IMR-90 (cell line): Measurements from ENCODE around the gene ZCCHC24. TPM values are rescaled to one million over a fixed set of nuclear protein-coding genes. Genes with fewer than 3 reads are reported as not detected.

ENCODE experiments used
- ATAC-seq: fragments of 200-7000 bp; cut with Tn5 transposase; 2 replicates; pipeline ENCODE4 v1.9.1; 2020; ENCODE audit warnings: low read depth, mild to moderate bottlenecking, moderate library complexity
- BruUV-seq: library from RNA; stranded (reverse); fragments of 400-500 nt; replicated peaks from 2 replicates; lab custom pipeline; 2021; lab: Mats Ljungman, UMichigan
- CTCF ChIA-PET: fragments of 300-600 bp; formaldehyde crosslinking; extraction: SDS; loops from one replicate; lab custom pipeline; 2021; ENCODE audit warnings: antibody characterized with exemption; lab: Yijun Ruan, JAX
- POLR2A ChIA-PET: fragments of 300-600 bp; sonication (Branson Sonifier 250); formaldehyde crosslinking; loops from one replicate; lab custom pipeline; 2022; ENCODE audit warnings: antibody characterized with exemption; ENCODE audit not compliant: unreplicated experiment; lab: Charles Lee
- DNase-seq: peaks from one replicate; pipeline ENCODE4 v3.0.0; 2013
- H2AFZ ChIP-seq: replicated peaks from 2 replicates; pipeline ENCODE3; 2013; ENCODE audit warnings: low read length, mild to moderate bottlenecking; ENCODE audit not compliant: poor library complexity
- H2AK5ac ChIP-seq: 2 replicates; pipeline ENCODE4 v1.6.1; 2013; ENCODE audit warnings: low read depth, low read length, inconsistent platforms
- H2AK9ac ChIP-seq: replicated peaks from 2 replicates; pipeline ENCODE3; 2013; ENCODE audit warnings: mild to moderate bottlenecking, low read depth, low read length, moderate library complexity; ENCODE audit not compliant: poor library complexity
- H2BK120ac ChIP-seq: 2 replicates; pipeline ENCODE4 v1.6.1; 2013; ENCODE audit warnings: low read depth, low read length, inconsistent platforms
- H2BK15ac ChIP-seq: 3 replicates; pipeline ENCODE4 v1.6.1; 2013; ENCODE audit warnings: low read depth, low read length, inconsistent platforms
- H2BK20ac ChIP-seq: 2 replicates; pipeline ENCODE4 v1.6.1; 2013; ENCODE audit warnings: low read depth, mild to moderate bottlenecking, inconsistent platforms, low read length, moderate library complexity
- H2BK5ac ChIP-seq: 2 replicates; pipeline ENCODE4 v1.6.1; 2013; ENCODE audit warnings: mild to moderate bottlenecking, low read depth, low read length, inconsistent platforms; ENCODE audit not compliant: poor library complexity, severe bottlenecking
- H3K14ac ChIP-seq: replicated peaks from 2 replicates; pipeline ENCODE4 v1.6.1; 2013; ENCODE audit warnings: low read depth, low read length, inconsistent platforms
- H3K18ac ChIP-seq: 2 replicates; pipeline ENCODE4 v1.6.1; 2013; ENCODE audit warnings: low read depth, low read length, control low read depth
- H3K23ac ChIP-seq: 2 replicates; pipeline ENCODE4 v1.6.1; 2013; ENCODE audit warnings: low read depth, low read length, inconsistent platforms
- H3K27ac ChIP-seq: 2 replicates; pipeline ENCODE4 v1.5.1; 2013; ENCODE audit warnings: mild to moderate bottlenecking, control low read depth, low read length; ENCODE audit not compliant: insufficient read depth
- H3K27me3 ChIP-seq: 2 replicates; pipeline ENCODE4 v1.6.1; 2013; ENCODE audit warnings: low read length; ENCODE audit not compliant: control insufficient read depth, insufficient read depth
- H3K36me3 ChIP-seq: 2 replicates; pipeline ENCODE4 v1.6.1; 2013; ENCODE audit warnings: low read length, mixed read lengths; ENCODE audit not compliant: control insufficient read depth, insufficient read depth
- H3K4ac ChIP-seq: 2 replicates; pipeline ENCODE4 v1.6.1; 2013; ENCODE audit warnings: low read depth, low read length, inconsistent platforms
- H3K4me1 ChIP-seq: 2 replicates; pipeline ENCODE4 v1.6.1; 2013; ENCODE audit warnings: low read length, mixed read lengths; ENCODE audit not compliant: control insufficient read depth, insufficient read depth
- H3K4me2 ChIP-seq: 2 replicates; pipeline ENCODE4 v1.6.1; 2013; ENCODE audit warnings: low read depth, mild to moderate bottlenecking, control low read depth, low read length, moderate library complexity
- H3K4me3 ChIP-seq: 2 replicates; pipeline ENCODE4 v1.5.1; 2013; ENCODE audit warnings: low read depth, mild to moderate bottlenecking, control low read depth, low read length, moderate library complexity; ENCODE audit not compliant: insufficient read depth
- H3K56ac ChIP-seq: 2 replicates; pipeline ENCODE4 v1.6.1; 2013; ENCODE audit warnings: low read length, inconsistent platforms; ENCODE audit not compliant: insufficient read depth; ENCODE audit errors: extremely low read depth
- H3K79me1 ChIP-seq, 2 experiments: 2 replicates each; pipeline ENCODE4 v1.6.1; 2013; ENCODE audit warnings: low read length in 2 of 2, inconsistent platforms in 1 of 2, low read depth in 1 of 2
- H3K9ac ChIP-seq: 2 replicates; pipeline ENCODE4 v1.6.1; 2013; ENCODE audit warnings: low read depth, low read length, control low read depth
- H3K9me1 ChIP-seq: 2 replicates; pipeline ENCODE4 v1.6.1; 2013; ENCODE audit warnings: low read length, inconsistent platforms; ENCODE audit not compliant: insufficient read depth
- H3K9me3 ChIP-seq: 2 replicates; pipeline ENCODE4 v1.6.1; 2013; ENCODE audit warnings: low read length; ENCODE audit not compliant: control insufficient read depth, insufficient read depth
- H4K20me1 ChIP-seq: 2 replicates; pipeline ENCODE4 v1.6.1; 2013; ENCODE audit warnings: low read length, inconsistent platforms; ENCODE audit not compliant: insufficient read depth
- H4K5ac ChIP-seq: 2 replicates; pipeline ENCODE4 v1.6.1; 2013; ENCODE audit warnings: mild to moderate bottlenecking, low read depth, low read length, control low read depth
- H4K8ac ChIP-seq, 2 experiments: 2 replicates each; pipeline ENCODE4 v1.6.1; 2013; ENCODE audit warnings: low read depth in 2 of 2, low read length in 2 of 2, control low read depth in 1 of 2, inconsistent platforms in 1 of 2
- H4K91ac ChIP-seq: 2 replicates; pipeline ENCODE4 v1.6.1; 2013; ENCODE audit warnings: low read depth, low read length, inconsistent platforms; ENCODE audit not compliant: insufficient read depth
- BHLHE40 ChIP-seq: fragments of 150-350 bp; IDR thresholded peaks from 2 replicates; pipeline ENCODE4 v1.6.1; 2016; ENCODE audit warnings: mild to moderate bottlenecking, low read depth, low read length
- CTCF ChIP-seq: conservative IDR thresholded peaks from 2 replicates; pipeline ENCODE4 v1.5.1; 2012; ENCODE audit warnings: mild to moderate bottlenecking, low read depth, low read length, improper control_type of control experiment
- NFE2L2 ChIP-seq: fragments of 150-350 bp; IDR thresholded peaks from 2 replicates; pipeline ENCODE4 v1.6.1; 2016; ENCODE audit warnings: low read depth, mild to moderate bottlenecking, low read length
- RCOR1 ChIP-seq: IDR thresholded peaks from 2 replicates; pipeline ENCODE4 v1.6.1; 2012; ENCODE audit warnings: mild to moderate bottlenecking, low read length, improper control_type of control experiment; ENCODE audit not compliant: insufficient replicate concordance
- WGBS, 2 experiments: methylation state at CpG; one replicate each; pipeline versions ENCODE4 v1.1.5 to v1.1.7; 2013; ENCODE audit warnings: missing lambda C conversion rate in 2 of 2; ENCODE audit not compliant: insufficient read length in 1 of 2; ENCODE audit errors: extremely low coverage in 2 of 2; 5-methylcytosine and 5-hydroxymethylcytosine counted together
- dilution Hi-C: fragments of 300-500 bp; cut with HindIII; formaldehyde crosslinking; loops from one replicate; pipeline ENCODE4 v1.14.3; 2018; ENCODE audit warnings: low sequenced_read_pairs; ENCODE audit not compliant: unreplicated experiment
- in situ Hi-C: fragments of 300-500 bp; cut with MboI; formaldehyde crosslinking; loops from 3 replicates; pipeline ENCODE4 v1.14.3; 2019; ENCODE audit warnings: low sequenced_read_pairs, inconsistent platforms, mixed read lengths
- intact Hi-C: fragments of 100-400 bp; cut with micrococcal nuclease; formaldehyde crosslinking; loops from 2 replicates; pipeline ENCODE4 v1.10.0; 2022
- polyA plus RNA-seq, 3 experiments: library from polyadenylated mRNA; depleted of rRNA; stranded (reverse); fragments of >200 nt; gene quantifications; 2 replicates each; pipeline ENCODE4 v1.2.3, GENCODE V29; 2012; ENCODE audit warnings: low replicate concordance in 1 of 3
- total RNA-seq: library from RNA; depleted of rRNA; stranded (reverse); fragments of >200 nt; gene quantifications from 2 replicates; pipeline ENCODE4 v1.2.3, GENCODE V29; 2012

Gene ZCCHC24
- total and polyA plus RNA-seq, 2 of the 4 experiments (the other 2 are of a cell fraction): 15.1 to 25.9 TPM

GRCh38 chr10:79399223-79399831 is 46.1 kb downstream of the ZCCHC24 start (continued):
- TF ChIP-seq NFE2L2 (no peak), BHLHE40 (peak; percentile 56; the same call in 1 of the 2 replicates)

- peak overlapping the region; percentile 96 for H3K23ac ChIP-seq
- WGBS, 2 experiments: no CpG with 5 or more reads among the region's 4 CpGs
- H2BK15ac ChIP-seq: peak overlapping the region; percentile 77; the same call in 2 of the 3 replicates
- H3K4me2 ChIP-seq: peak overlapping the region; percentile 18; the same call in 1 of the 2 replicates
- H2BK120ac ChIP-seq: peak overlapping the region; percentile 99
- intact Hi-C loops (loop anchor here (1.0 kb wide), 2 partner anchors 24 to 47 kb away; partner anchors contain the start of gene ZCCHC24), dilution Hi-C loops (no loop called here), in situ Hi-C loops (loop anchor here (25.0 kb wide), 1 partner anchor 89 kb away; no protein-coding TSS in a partner anchor)
- POLR2A ChIA-PET: no interaction called here
- no TSS peak for BruUV-seq
- peaks cover 55 to 77% of the 10 kb centered on the region in 2 experiments for H3K79me1 ChIP-seq
- H3K4ac ChIP-seq: peak overlapping the region; percentile 100
- H3K18ac ChIP-seq: peak overlapping the region; percentile 81
- H2AK5ac ChIP-seq: peak overlapping the region; percentile 98
- peak overlapping the region; percentile 90 for H2BK20ac ChIP-seq
- H3K27ac ChIP-seq: peak overlapping the region; percentile 95
- H4K8ac ChIP-seq: peak overlapping the region; percentile 68 to 99
- H3K36me3 ChIP-seq: peaks cover 24% of the 10 kb centered on the region; the same call in 1 of the 2 replicates
- CTCF ChIA-PET: interaction anchor here (0.6 kb wide), 1 partner anchor 26 kb away, joined by 3 read pairs; no protein-coding TSS in a partner anchor
- TF ChIP-seq CTCF: no peak
- no peak for TF ChIP-seq RCOR1
- no peak overlapping the region for H3K4me3 ChIP-seq
- peaks cover 32% of the 10 kb centered on the region for H3K9me1 ChIP-seq
- H4K5ac ChIP-seq: peak overlapping the region; percentile 88
- peak overlapping the region; percentile 99 for H2AK9ac ChIP-seq
- peak overlapping the region; percentile 93 for H2AFZ ChIP-seq
- peak overlapping the region; percentile 60 for H3K56ac ChIP-seq
- peak overlapping the region; percentile 98 for H2BK5ac ChIP-seq
- H3K14ac ChIP-seq: peak overlapping the region; percentile 79
- ATAC-seq: no peak
- H3K27me3 ChIP-seq: no peaks in the 10 kb centered on the region
- no peak for DNase-seq
- H3K4me1 ChIP-seq: peaks cover 44% of the 10 kb centered on the region
- H3K9me3 ChIP-seq: no peaks in the 10 kb centered on the region
- peaks cover 3% of the 10 kb centered on the region for H4K20me1 ChIP-seq
- H3K9ac ChIP-seq: peak overlapping the region; percentile 55
- H4K91ac ChIP-seq: peak overlapping the region; percentile 98
These were observed 46.8 kb downstream of the ZCCHC24 start for GRCh38 chr10:79398642-79399041.
